Subcutaneous abdominal adipose tissue (tissue), 5 donors: ENCODE data around the gene PLAAT5.

Source experiments
- H3K27ac ChIP-seq: one replicate; pipeline ENCODE4 v1.7.0; 2013; ENCODE audit warnings: low read depth, mild to moderate bottlenecking, inconsistent platforms, low read length, moderate library complexity
- H3K27me3 ChIP-seq, 5 donors: one replicate each; pipeline ENCODE4 v1.7.0; 2013; ENCODE audit warnings: low read length in 5 of 5, inconsistent platforms in 1 of 5; ENCODE audit not compliant: control insufficient read depth in 5 of 5, insufficient read depth in 4 of 5
- H3K36me3 ChIP-seq, 5 donors: one replicate each; pipeline ENCODE4 v1.7.0; 2013; ENCODE audit warnings: low read length in 5 of 5; ENCODE audit not compliant: control insufficient read depth in 5 of 5, insufficient read depth in 5 of 5
- H3K4me1 ChIP-seq, 5 donors: one replicate each; pipeline ENCODE4 v1.7.0; 2013; ENCODE audit warnings: low read length in 5 of 5, mild to moderate bottlenecking in 3 of 5, moderate library complexity in 1 of 5; ENCODE audit not compliant: control insufficient read depth in 5 of 5, insufficient read depth in 5 of 5
- H3K4me3 ChIP-seq, 5 donors: one replicate each; pipeline ENCODE4 v1.7.0; 2013; ENCODE audit warnings: low read length in 5 of 5, low read depth in 1 of 5
- H3K9ac ChIP-seq, 5 donors: one replicate each; pipeline ENCODE4 v1.7.0; 2013; ENCODE audit warnings: low read length in 5 of 5, mild to moderate bottlenecking in 4 of 5, moderate library complexity in 3 of 5
- H3K9me3 ChIP-seq, 5 donors: one replicate each; pipeline ENCODE4 v1.7.0; 2013; ENCODE audit warnings: low read length in 5 of 5; ENCODE audit not compliant: control insufficient read depth in 5 of 5
- donor health status: healthy.
- donor health status: healthy.
- donor health status: healthy.
- donor health status: healthy.
- donor health status: healthy.

The PLAAT5 gene

DNA sequence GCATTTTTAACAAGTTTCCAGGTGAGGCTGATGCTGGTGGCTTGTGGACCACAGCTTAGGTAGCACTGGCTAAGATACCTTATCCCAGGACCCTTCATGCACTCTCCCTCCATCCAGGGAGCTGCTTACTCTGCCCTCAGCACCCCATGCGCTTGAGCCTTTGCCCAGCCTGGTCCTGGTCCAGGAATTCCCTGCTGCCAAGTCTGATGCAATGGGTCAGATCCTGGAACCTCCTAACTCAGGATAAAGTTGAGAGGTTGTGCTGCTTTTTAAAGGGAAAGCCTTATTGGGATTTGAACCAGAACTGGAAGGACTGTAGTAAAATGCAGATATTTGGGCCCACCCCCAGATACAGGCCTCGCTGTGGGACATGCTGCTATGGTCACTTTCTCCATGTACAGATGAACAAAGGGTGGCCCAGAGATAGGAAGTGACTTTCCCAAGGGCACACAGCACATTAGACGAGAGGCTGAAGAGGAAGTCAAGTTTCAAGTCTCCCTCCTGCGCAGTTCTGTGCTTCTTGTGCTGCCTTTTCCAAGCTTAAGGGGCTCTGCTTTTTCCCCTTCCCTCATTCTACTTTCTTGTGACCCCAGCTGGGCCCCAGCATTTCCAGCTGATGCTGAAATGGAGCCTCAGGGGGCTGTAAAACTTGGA, 14.1 kb upstream of the PLAAT5 start:
- Histone ChIP-seq H3K27ac (peak overlapping the region; percentile 93), H3K9ac (peak overlapping the region in 3 of 5 donors; percentile 4 to 73 (median 49)), H3K27me3 (no peaks in the 10 kb centered on the region), H3K36me3 (peaks cover 0 to 14% (median 8%) of the 10 kb centered on the region in 5 donors), H3K9me3 (peaks cover 0 to 12% (median 4%) of the 10 kb centered on the region in 5 donors), H3K4me1 (peaks cover 2 to 66% (median 58%) of the 10 kb centered on the region in 5 donors), H3K4me3 (peak overlapping the region in 2 of 5 donors; percentile 30 to 58)

DNA sequence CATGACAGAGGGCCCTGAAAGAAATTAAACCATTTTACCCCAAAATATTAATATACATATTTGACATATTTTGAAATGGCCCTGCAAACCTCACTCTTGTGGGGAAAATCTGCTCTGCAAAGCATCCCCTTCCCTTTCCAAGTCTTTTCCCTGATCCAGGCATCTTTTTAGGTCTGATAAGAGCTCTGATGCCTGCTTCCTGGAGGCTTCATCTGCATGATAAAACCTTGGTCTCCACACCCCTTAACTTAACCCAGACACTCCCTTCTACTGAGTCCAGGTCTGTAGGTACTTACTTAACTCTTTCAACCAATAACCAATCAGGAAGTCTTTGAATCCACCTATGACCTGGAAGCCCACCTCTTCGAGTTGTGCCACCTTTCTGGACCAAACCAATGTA, 13.1 kb upstream of the PLAAT5 start:
- Histone ChIP-seq H3K27ac (no peak overlapping the region), H3K9me3 (peaks cover 0 to 13% (median 4%) of the 10 kb centered on the region in 5 donors), H3K9ac (no peak overlapping the region), H3K36me3 (peaks cover 0 to 7% (median 5%) of the 10 kb centered on the region in 5 donors), H3K27me3 (no peaks in the 10 kb centered on the region), H3K4me1 (peaks cover 2 to 56% (median 48%) of the 10 kb centered on the region in 5 donors), H3K4me3 (no peak overlapping the region)

DNA sequence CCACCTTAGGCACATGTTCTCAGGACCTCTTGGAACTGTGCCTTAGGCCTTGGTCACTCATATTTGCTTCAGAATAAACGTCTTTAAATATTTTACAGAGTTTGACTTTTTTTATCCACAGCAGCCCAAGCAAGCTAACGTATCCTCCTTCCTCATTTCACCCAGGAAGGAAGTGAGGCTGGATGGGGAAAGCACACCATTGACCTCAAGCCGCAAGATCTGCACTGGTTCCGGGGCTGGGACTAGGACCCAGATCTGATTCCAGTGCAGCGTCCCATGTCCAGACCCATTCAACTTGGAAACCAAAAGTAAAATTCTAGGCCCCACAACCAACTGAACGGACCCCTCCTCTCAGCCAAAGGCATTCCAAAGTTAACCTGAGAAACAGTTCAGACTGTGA, 12.5 kb upstream of the PLAAT5 start:
- no peak overlapping the region for H3K9ac ChIP-seq
- peaks cover 0 to 51% (median 43%) of the 10 kb centered on the region in 5 donors for H3K4me1 ChIP-seq
- H3K27me3 ChIP-seq: no peaks in the 10 kb centered on the region
- H3K36me3 ChIP-seq: peaks cover 0 to 1% (median 0%) of the 10 kb centered on the region in 5 donors
- no peak overlapping the region for H3K27ac ChIP-seq
- no peak overlapping the region for H3K4me3 ChIP-seq
- H3K9me3 ChIP-seq: peaks cover 0 to 15% (median 4%) of the 10 kb centered on the region in 5 donors

DNA sequence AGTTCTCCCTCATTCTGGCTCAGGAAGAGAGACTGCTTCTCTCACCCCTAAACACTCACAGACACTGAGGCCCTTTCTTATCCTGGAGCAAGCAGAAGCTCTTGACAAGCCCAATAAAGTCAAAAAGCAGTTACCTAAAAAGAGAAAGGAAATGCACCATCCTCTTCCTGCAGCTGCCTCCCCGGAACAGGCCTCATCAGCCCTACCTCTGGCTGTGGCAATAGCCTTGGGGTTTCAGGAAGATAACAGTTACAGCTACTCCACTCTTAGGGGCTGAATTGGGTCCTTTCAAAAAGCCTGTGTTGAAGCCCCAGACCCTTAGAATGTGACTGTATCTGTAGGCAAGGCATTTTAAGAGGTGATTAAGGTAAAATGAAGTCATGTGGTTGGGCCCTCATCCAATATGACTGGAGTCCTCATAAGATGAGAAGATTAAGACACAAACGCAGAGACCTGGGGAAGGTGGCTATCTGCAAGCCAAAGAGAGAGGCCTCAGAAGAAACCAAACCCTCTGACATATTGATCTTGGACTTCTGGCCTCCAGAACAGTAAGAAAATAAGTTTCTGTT, 11.4 kb upstream of the PLAAT5 start:
- Histone ChIP-seq H3K9me3 (peaks cover 0 to 15% (median 4%) of the 10 kb centered on the region in 5 donors), H3K36me3 (no peaks in the 10 kb centered on the region), H3K27me3 (no peaks in the 10 kb centered on the region), H3K9ac (no peak overlapping the region), H3K4me3 (no peak overlapping the region), H3K27ac (no peak overlapping the region), H3K4me1 (peaks cover 0 to 41% (median 33%) of the 10 kb centered on the region in 5 donors)

DNA sequence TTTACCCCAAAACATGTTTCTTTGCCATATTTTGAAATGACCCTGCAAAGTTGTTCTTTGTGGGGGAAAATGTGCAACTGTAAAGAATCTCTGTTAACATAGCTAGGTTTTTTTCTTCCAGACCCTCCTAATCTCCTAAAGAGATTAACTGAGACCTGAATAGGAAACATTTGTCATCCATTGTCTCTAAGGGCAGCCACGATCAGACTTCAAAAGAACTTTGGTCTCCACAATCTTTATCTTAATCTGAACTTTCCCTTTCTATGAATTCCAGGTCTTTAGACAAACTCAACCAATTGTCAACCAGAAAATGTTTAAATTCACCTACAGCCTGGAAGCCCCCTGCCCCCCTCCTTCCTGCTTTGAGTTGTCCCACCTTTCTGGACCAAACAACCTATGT, 10.3 kb upstream of the PLAAT5 start:
- Histone ChIP-seq H3K9ac (no peak overlapping the region), H3K27ac (no peak overlapping the region), H3K9me3 (peaks cover 0 to 15% (median 4%) of the 10 kb centered on the region in 5 donors), H3K4me1 (peaks cover 0 to 33% (median 26%) of the 10 kb centered on the region in 5 donors), H3K36me3 (no peaks in the 10 kb centered on the region), H3K27me3 (no peaks in the 10 kb centered on the region), H3K4me3 (no peak overlapping the region)

DNA sequence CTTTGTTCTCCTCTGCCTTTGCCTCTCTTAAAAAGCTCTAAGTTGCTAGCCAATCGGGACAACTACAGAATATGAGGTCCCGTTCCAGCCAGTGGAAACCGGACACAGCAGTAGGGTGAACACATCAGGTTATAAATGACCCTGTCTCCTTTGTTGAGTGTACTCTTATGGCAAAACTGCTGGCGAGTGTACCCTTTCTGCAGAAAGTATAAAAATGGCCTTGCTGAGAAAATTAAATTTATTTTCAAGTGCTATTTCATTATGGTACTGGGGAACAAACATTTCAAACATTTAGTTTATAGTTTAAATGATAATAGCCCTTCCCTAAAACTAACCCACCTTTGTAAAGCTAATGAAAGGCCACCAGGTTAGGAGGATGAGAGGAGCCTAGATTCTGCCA, 8.9 kb upstream of the PLAAT5 start:
- Histone ChIP-seq H3K27me3 (no peaks in the 10 kb centered on the region), H3K27ac (no peak overlapping the region), H3K4me1 (peaks cover 0 to 33% (median 18%) of the 10 kb centered on the region in 5 donors), H3K9me3 (peaks cover 0 to 15% (median 4%) of the 10 kb centered on the region in 5 donors), H3K9ac (no peak overlapping the region), H3K36me3 (no peaks in the 10 kb centered on the region), H3K4me3 (no peak overlapping the region)

DNA sequence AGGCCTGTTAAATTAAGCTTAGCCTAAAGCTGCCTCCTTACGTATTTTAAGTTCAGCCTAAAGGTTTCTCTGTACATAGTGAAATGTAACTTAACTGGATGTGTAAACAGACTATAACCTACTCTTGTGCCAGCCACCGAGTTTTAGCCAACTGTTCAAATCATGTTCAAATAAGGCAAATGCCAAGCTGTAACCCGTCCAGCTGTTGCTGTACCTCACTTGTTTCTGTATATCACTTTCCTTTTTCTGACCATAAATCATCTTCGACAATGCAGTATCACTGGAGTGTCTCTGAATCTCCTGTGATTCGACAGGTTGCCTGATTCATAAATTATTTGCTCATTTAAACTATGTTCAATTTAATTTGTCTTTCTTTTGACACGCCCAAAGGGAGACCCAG, 4.0 kb upstream of the PLAAT5 start:
- Histone ChIP-seq H3K9me3 (peaks cover 0 to 4% (median 3%) of the 10 kb centered on the region in 5 donors), H3K9ac (peak overlapping the region in 1 of 5 donors; percentile 32), H3K36me3 (no peaks in the 10 kb centered on the region), H3K4me3 (no peak overlapping the region), H3K27ac (peak overlapping the region; percentile 73), H3K4me1 (peaks cover 0 to 55% (median 29%) of the 10 kb centered on the region in 5 donors), H3K27me3 (no peaks in the 10 kb centered on the region)

DNA sequence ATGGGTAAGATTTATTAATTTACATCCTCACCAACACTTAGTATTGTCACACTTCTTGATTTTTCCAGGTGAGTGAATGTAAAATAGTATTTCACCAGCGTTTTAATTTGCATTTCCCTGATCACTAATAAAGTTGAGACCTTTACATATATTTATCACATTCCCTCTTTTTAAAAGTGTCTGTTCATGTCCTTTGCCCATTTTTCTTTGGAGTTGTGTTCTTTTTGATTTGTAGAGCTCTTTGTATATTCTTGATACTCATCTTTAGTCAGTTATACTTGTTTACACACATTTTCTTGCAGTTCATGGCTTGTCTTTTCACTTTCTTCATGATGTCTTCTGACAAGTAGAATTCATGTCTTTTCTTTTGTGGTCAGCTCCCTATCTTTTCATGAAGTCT, 2.2 kb upstream of the PLAAT5 start:
- peaks cover 0 to 69% (median 39%) of the 10 kb centered on the region in 5 donors for H3K4me1 ChIP-seq

DNA sequence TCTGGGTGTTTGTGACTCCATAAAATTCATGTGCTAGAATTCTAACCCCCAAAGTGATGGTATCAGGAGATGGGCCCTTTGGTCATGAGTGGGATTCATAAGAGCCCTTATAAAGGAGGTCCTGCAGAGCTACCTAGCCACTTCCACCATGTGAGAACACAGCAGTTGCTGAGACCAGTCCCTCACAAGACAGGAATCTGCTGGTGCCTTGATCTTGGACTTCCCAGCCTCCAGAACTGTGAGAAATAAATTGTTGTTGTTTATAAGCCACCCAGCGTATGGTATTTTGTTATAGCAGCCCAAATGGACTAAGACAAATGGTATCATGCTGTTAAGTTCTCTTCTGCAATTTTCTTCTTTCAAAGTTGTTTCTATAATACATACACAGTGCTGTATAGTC, 1.5 kb upstream of the PLAAT5 start:
- no peaks in the 10 kb centered on the region for H3K9me3 ChIP-seq
- H3K4me1 ChIP-seq: peaks cover 0 to 74% (median 39%) of the 10 kb centered on the region in 5 donors
- no peaks in the 10 kb centered on the region for H3K36me3 ChIP-seq
- H3K27ac ChIP-seq: peak overlapping the region; percentile 87
- H3K27me3 ChIP-seq: no peaks in the 10 kb centered on the region
- H3K4me3 ChIP-seq: no peak overlapping the region
- no peak overlapping the region for H3K9ac ChIP-seq

More for the DNA sequence above, 2.2 kb upstream of the PLAAT5 start:
- H3K4me3 ChIP-seq: no peak overlapping the region
- H3K9ac ChIP-seq: no peak overlapping the region
- no peaks in the 10 kb centered on the region for H3K27me3 ChIP-seq
- no peaks in the 10 kb centered on the region for H3K9me3 ChIP-seq
- H3K27ac ChIP-seq: peak overlapping the region; percentile 5
- H3K36me3 ChIP-seq: no peaks in the 10 kb centered on the region

DNA sequence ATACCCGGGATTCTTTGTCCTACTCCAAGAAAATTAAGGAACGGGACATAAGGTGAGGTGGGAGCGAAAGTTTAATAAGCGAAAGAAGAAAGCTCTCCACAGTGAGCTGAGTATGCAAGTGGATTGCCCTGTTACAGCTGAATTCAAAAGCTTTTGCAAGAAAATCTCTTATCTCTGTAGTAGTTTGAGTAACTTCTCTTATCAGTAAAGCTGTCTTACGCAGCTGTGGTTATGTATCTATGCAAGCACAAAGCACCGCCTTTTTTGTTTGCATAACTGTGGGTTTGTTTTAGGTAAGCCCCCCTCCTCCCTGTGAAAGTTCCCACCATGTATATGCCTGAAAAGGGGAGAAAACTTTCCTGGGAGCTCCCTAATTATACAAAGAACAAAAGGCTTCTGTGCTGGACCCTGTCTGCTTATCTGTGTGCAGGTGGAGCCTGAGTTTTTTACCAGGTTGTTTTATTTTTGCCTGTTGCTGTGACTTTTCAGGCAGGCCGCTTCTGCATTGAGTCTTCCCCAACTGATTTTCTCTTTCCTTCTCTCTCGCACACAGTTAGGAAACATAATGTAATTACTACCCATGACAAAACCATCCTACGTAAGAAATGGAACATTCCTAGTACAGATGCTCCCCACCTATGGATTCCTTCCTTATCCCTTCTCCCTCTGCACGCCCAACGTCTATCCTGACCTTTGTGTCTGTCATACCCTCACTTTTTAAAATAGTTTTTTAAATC, 837 bp upstream of the PLAAT5 start:
- Histone ChIP-seq H3K36me3 (no peaks in the 10 kb centered on the region), H3K9ac (peak overlapping the region; percentile 31 to 88 (median 75)), H3K27me3 (no peaks in the 10 kb centered on the region), H3K4me3 (peak overlapping the region; percentile 66 to 82 (median 78)), H3K27ac (peak overlapping the region; percentile 87), H3K4me1 (peaks cover 0 to 79% (median 39%) of the 10 kb centered on the region in 5 donors), H3K9me3 (no peaks in the 10 kb centered on the region)
